ENCODE results near the gene OR2C3. TPM values are rescaled to one million over a fixed set of nuclear protein-coding genes. Genes with fewer than 3 reads are reported as not detected.
"Not testable (repeated sequence)": the region's sequence is repeated elsewhere in the genome, so short reads cannot be mapped to it uniquely, and the experiment has no call there.

OR2C3 gene
- total RNA-seq, 1 donor from 2014 or later: 0.52 TPM

- Histone ChIP-seq H3K36me3 (ENCODE audit: control insufficient read depth in 3 of 3, insufficient read depth in 3 of 3, low read length in 3 of 3) (no peaks in the 10 kb centered on the region), H3K27ac (ENCODE audit: low read depth, low read length) (no peak overlapping the region), H3K27me3 (ENCODE audit: control insufficient read depth in 3 of 3, insufficient read depth in 3 of 3, low read length in 3 of 3) (no peaks in the 10 kb centered on the region), H3K4me1 (ENCODE audit: control insufficient read depth in 3 of 3, insufficient read depth in 3 of 3, low read length in 3 of 3) (no peaks in the 10 kb centered on the region), H3K4me3 (ENCODE audit: low read length in 3 of 3) (no peak overlapping the region), H3K9me3 (ENCODE audit: control insufficient read depth in 3 of 3, low read length in 3 of 3) (no peaks in the 10 kb centered on the region), H3K9ac (ENCODE audit: low read depth in 1 of 3, low read length in 3 of 3) (no peak overlapping the region)
Observed at GRCh38 chr1:247528812-247529474, 7.3 kb downstream of the OR2C3 start.

- H3K27me3 ChIP-seq (ENCODE audit: control insufficient read depth in 3 of 3, insufficient read depth in 3 of 3, low read length in 3 of 3); H3K27ac ChIP-seq (ENCODE audit: low read depth, low read length): not testable (repeated sequence)
Observed at GRCh38 chr1:247521886-247522285, 14.4 kb downstream of the OR2C3 start.

GRCh38 chr1:247518613-247518891 lies 17.7 kb downstream of the OR2C3 start:
- H3K9me3 ChIP-seq (ENCODE audit: control insufficient read depth in 3 of 3, low read length in 3 of 3): peaks cover 0 to 2% (median 0%) of the 10 kb centered on the region in 3 donors
- no peak overlapping the region for H3K4me3 ChIP-seq (ENCODE audit: low read length in 3 of 3)
- no peak overlapping the region for H3K9ac ChIP-seq (ENCODE audit: low read depth in 1 of 3, low read length in 3 of 3)
- no peaks in the 10 kb centered on the region for H3K4me1 ChIP-seq (ENCODE audit: control insufficient read depth in 3 of 3, insufficient read depth in 3 of 3, low read length in 3 of 3)
- H3K27me3 ChIP-seq (ENCODE audit: control insufficient read depth in 3 of 3, insufficient read depth in 3 of 3, low read length in 3 of 3): peaks cover 0 to 8% (median 2%) of the 10 kb centered on the region in 3 donors
- H3K27ac ChIP-seq (ENCODE audit: low read depth, low read length): no peak overlapping the region
- H3K36me3 ChIP-seq (ENCODE audit: control insufficient read depth in 3 of 3, insufficient read depth in 3 of 3, low read length in 3 of 3): no peaks in the 10 kb centered on the region

More at GRCh38 chr1:247521886-247522285, 14.4 kb downstream of the OR2C3 start:
- not testable (repeated sequence) for H3K9me3 ChIP-seq (ENCODE audit: control insufficient read depth in 3 of 3, low read length in 3 of 3); H3K36me3 ChIP-seq (ENCODE audit: control insufficient read depth in 3 of 3, insufficient read depth in 3 of 3, low read length in 3 of 3); H3K4me1 ChIP-seq (ENCODE audit: control insufficient read depth in 3 of 3, insufficient read depth in 3 of 3, low read length in 3 of 3); H3K4me3 ChIP-seq (ENCODE audit: low read length in 3 of 3); H3K9ac ChIP-seq (ENCODE audit: low read depth in 1 of 3, low read length in 3 of 3)

GRCh38 chr1:247517795-247518612 lies 18.2 kb downstream of the OR2C3 start:
- Histone ChIP-seq H3K4me3 (ENCODE audit: low read length in 3 of 3) (no peak overlapping the region), H3K4me1 (ENCODE audit: control insufficient read depth in 3 of 3, insufficient read depth in 3 of 3, low read length in 3 of 3) (no peaks in the 10 kb centered on the region), H3K27ac (ENCODE audit: low read depth, low read length) (no peak overlapping the region), H3K27me3 (ENCODE audit: control insufficient read depth in 3 of 3, insufficient read depth in 3 of 3, low read length in 3 of 3) (peaks cover 0 to 8% (median 2%) of the 10 kb centered on the region in 3 donors), H3K9me3 (ENCODE audit: control insufficient read depth in 3 of 3, low read length in 3 of 3) (peaks cover 0 to 2% (median 0%) of the 10 kb centered on the region in 3 donors), H3K36me3 (ENCODE audit: control insufficient read depth in 3 of 3, insufficient read depth in 3 of 3, low read length in 3 of 3) (no peaks in the 10 kb centered on the region), H3K9ac (ENCODE audit: low read depth in 1 of 3, low read length in 3 of 3) (no peak overlapping the region)

GRCh38 chr1:247506831-247507230 lies 29.4 kb downstream of the OR2C3 start:
- Histone ChIP-seq H3K9ac (ENCODE audit: low read depth in 1 of 3, low read length in 3 of 3) (no peak overlapping the region), H3K4me1 (ENCODE audit: control insufficient read depth in 3 of 3, insufficient read depth in 3 of 3, low read length in 3 of 3) (no peaks in the 10 kb centered on the region), H3K4me3 (ENCODE audit: low read length in 3 of 3) (no peak overlapping the region), H3K36me3 (ENCODE audit: control insufficient read depth in 3 of 3, insufficient read depth in 3 of 3, low read length in 3 of 3) (no peaks in the 10 kb centered on the region), H3K27ac (ENCODE audit: low read depth, low read length) (no peak overlapping the region), H3K27me3 (ENCODE audit: control insufficient read depth in 3 of 3, insufficient read depth in 3 of 3, low read length in 3 of 3) (no peaks in the 10 kb centered on the region), H3K9me3 (ENCODE audit: control insufficient read depth in 3 of 3, low read length in 3 of 3) (no peaks in the 10 kb centered on the region)

GRCh38 chr1:247500865-247501264 lies 35.4 kb downstream of the OR2C3 start:
- Histone ChIP-seq H3K27me3 (ENCODE audit: control insufficient read depth in 3 of 3, insufficient read depth in 3 of 3, low read length in 3 of 3) (no peaks in the 10 kb centered on the region), H3K27ac (ENCODE audit: low read depth, low read length) (no peak overlapping the region)

GRCh38 chr1:247496581-247497285 lies 39.5 kb downstream of the OR2C3 start:
- Histone ChIP-seq H3K4me3 (ENCODE audit: low read length in 3 of 3) (no peak overlapping the region), H3K27ac (ENCODE audit: low read depth, low read length) (no peak overlapping the region), H3K4me1 (ENCODE audit: control insufficient read depth in 3 of 3, insufficient read depth in 3 of 3, low read length in 3 of 3) (no peaks in the 10 kb centered on the region), H3K27me3 (ENCODE audit: control insufficient read depth in 3 of 3, insufficient read depth in 3 of 3, low read length in 3 of 3) (peaks cover 0 to under 1% (median under 1%) of the 10 kb centered on the region in 3 donors), H3K9ac (ENCODE audit: low read depth in 1 of 3, low read length in 3 of 3) (no peak overlapping the region), H3K36me3 (ENCODE audit: control insufficient read depth in 3 of 3, insufficient read depth in 3 of 3, low read length in 3 of 3) (no peaks in the 10 kb centered on the region), H3K9me3 (ENCODE audit: control insufficient read depth in 3 of 3, low read length in 3 of 3) (no peaks in the 10 kb centered on the region)

More at GRCh38 chr1:247500865-247501264, 35.4 kb downstream of the OR2C3 start:
- Histone ChIP-seq H3K36me3 (ENCODE audit: control insufficient read depth in 3 of 3, insufficient read depth in 3 of 3, low read length in 3 of 3) (no peaks in the 10 kb centered on the region), H3K9me3 (ENCODE audit: control insufficient read depth in 3 of 3, low read length in 3 of 3) (no peaks in the 10 kb centered on the region), H3K4me3 (ENCODE audit: low read length in 3 of 3) (no peak overlapping the region), H3K9ac (ENCODE audit: low read depth in 1 of 3, low read length in 3 of 3) (no peak overlapping the region), H3K4me1 (ENCODE audit: control insufficient read depth in 3 of 3, insufficient read depth in 3 of 3, low read length in 3 of 3) (no peaks in the 10 kb centered on the region)

- Histone ChIP-seq H3K9ac (ENCODE audit: low read depth in 1 of 3, low read length in 3 of 3) (no peak overlapping the region), H3K4me1 (ENCODE audit: control insufficient read depth in 3 of 3, insufficient read depth in 3 of 3, low read length in 3 of 3) (no peaks in the 10 kb centered on the region), H3K9me3 (ENCODE audit: control insufficient read depth in 3 of 3, low read length in 3 of 3) (no peaks in the 10 kb centered on the region), H3K36me3 (ENCODE audit: control insufficient read depth in 3 of 3, insufficient read depth in 3 of 3, low read length in 3 of 3) (no peaks in the 10 kb centered on the region), H3K27ac (ENCODE audit: low read depth, low read length) (no peak overlapping the region), H3K4me3 (ENCODE audit: low read length in 3 of 3) (no peak overlapping the region), H3K27me3 (ENCODE audit: control insufficient read depth in 3 of 3, insufficient read depth in 3 of 3, low read length in 3 of 3) (peaks cover 0 to 12% (median 8%) of the 10 kb centered on the region in 3 donors)
Observed at GRCh38 chr1:247494767-247495166, 41.5 kb downstream of the OR2C3 start.

GRCh38 chr1:247493106-247493505 lies 43.1 kb downstream of the OR2C3 start:
- no peak overlapping the region for H3K4me3 ChIP-seq (ENCODE audit: low read length in 3 of 3)
- H3K27me3 ChIP-seq (ENCODE audit: control insufficient read depth in 3 of 3, insufficient read depth in 3 of 3, low read length in 3 of 3): peaks cover 0 to 12% (median 8%) of the 10 kb centered on the region in 3 donors
- no peaks in the 10 kb centered on the region for H3K4me1 ChIP-seq (ENCODE audit: control insufficient read depth in 3 of 3, insufficient read depth in 3 of 3, low read length in 3 of 3)
- no peaks in the 10 kb centered on the region for H3K9me3 ChIP-seq (ENCODE audit: control insufficient read depth in 3 of 3, low read length in 3 of 3)
- H3K27ac ChIP-seq (ENCODE audit: low read depth, low read length): no peak overlapping the region
- H3K9ac ChIP-seq (ENCODE audit: low read depth in 1 of 3, low read length in 3 of 3): no peak overlapping the region
- H3K36me3 ChIP-seq (ENCODE audit: control insufficient read depth in 3 of 3, insufficient read depth in 3 of 3, low read length in 3 of 3): no peaks in the 10 kb centered on the region

- H3K4me3 ChIP-seq (ENCODE audit: low read length in 3 of 3): no peak overlapping the region
- H3K27me3 ChIP-seq (ENCODE audit: control insufficient read depth in 3 of 3, insufficient read depth in 3 of 3, low read length in 3 of 3): peaks cover 0 to 12% (median 8%) of the 10 kb centered on the region in 3 donors
Observed at GRCh38 chr1:247491328-247491727, 44.9 kb downstream of the OR2C3 start.

More at GRCh38 chr1:247491328-247491727, 44.9 kb downstream of the OR2C3 start:
- H3K9me3 ChIP-seq (ENCODE audit: control insufficient read depth in 3 of 3, low read length in 3 of 3): no peaks in the 10 kb centered on the region
- H3K4me1 ChIP-seq (ENCODE audit: control insufficient read depth in 3 of 3, insufficient read depth in 3 of 3, low read length in 3 of 3): no peaks in the 10 kb centered on the region
- no peaks in the 10 kb centered on the region for H3K36me3 ChIP-seq (ENCODE audit: control insufficient read depth in 3 of 3, insufficient read depth in 3 of 3, low read length in 3 of 3)
- H3K27ac ChIP-seq (ENCODE audit: low read depth, low read length): no peak overlapping the region
- H3K9ac ChIP-seq (ENCODE audit: low read depth in 1 of 3, low read length in 3 of 3): no peak overlapping the region

Data from skeletal muscle tissue (tissue), 4 donors.